GM10266 (cell line): ENCODE measurements around the gene KLF8.

Experiments used
- DNase-seq: peaks from one replicate; pipeline ENCODE4 v3.0.0; 2012; ENCODE audit errors: extremely low spot score
- CTCF ChIP-seq: IDR thresholded peaks from 2 replicates; pipeline ENCODE4 v1.5.1; 2012; ENCODE audit warnings: mild to moderate bottlenecking, low read depth; ENCODE audit not compliant: control insufficient read depth, insufficient read depth; ENCODE audit errors: missing control alignments

KLF8 gene

GRCh38 chrX:56308726-56309125 lies 76.6 kb downstream of the KLF8 start:
- DNase-seq, result no peak
- no peak for TF ChIP-seq CTCF

- TF ChIP-seq CTCF, result no peak
- no peak for DNase-seq
Observed at GRCh38 chrX:56309881-56310280, 77.7 kb downstream of the KLF8 start.

- TF ChIP-seq CTCF, result no peak
- no peak for DNase-seq
Observed at GRCh38 chrX:56310581-56310980, 78.4 kb downstream of the KLF8 start.

GRCh38 chrX:56313308-56313707 lies 81.2 kb downstream of the KLF8 start:
- TF ChIP-seq CTCF, result no peak
- no peak for DNase-seq

GRCh38 chrX:56314334-56314733 lies 82.2 kb downstream of the KLF8 start:
- DNase-seq, result no peak
- no peak for TF ChIP-seq CTCF

- no peak for TF ChIP-seq CTCF
- no peak for DNase-seq
Observed at GRCh38 chrX:56318076-56318475, 85.9 kb downstream of the KLF8 start.

- no peak for DNase-seq
- TF ChIP-seq CTCF, result no peak
Observed at GRCh38 chrX:56319165-56319564, 87.0 kb downstream of the KLF8 start.
